ENCODE data around the gene NR1D1. TPM values are rescaled to one million over a fixed set of nuclear protein-coding genes. Genes with fewer than 3 reads are reported as not detected.

The NR1D1 gene
- total and polyA plus RNA-seq, 2 of the 8 experiments (the other 6 are each of a cell fraction or from before 2014, with no cell fraction given), result 1.5 to 4.6 TPM

DNA sequence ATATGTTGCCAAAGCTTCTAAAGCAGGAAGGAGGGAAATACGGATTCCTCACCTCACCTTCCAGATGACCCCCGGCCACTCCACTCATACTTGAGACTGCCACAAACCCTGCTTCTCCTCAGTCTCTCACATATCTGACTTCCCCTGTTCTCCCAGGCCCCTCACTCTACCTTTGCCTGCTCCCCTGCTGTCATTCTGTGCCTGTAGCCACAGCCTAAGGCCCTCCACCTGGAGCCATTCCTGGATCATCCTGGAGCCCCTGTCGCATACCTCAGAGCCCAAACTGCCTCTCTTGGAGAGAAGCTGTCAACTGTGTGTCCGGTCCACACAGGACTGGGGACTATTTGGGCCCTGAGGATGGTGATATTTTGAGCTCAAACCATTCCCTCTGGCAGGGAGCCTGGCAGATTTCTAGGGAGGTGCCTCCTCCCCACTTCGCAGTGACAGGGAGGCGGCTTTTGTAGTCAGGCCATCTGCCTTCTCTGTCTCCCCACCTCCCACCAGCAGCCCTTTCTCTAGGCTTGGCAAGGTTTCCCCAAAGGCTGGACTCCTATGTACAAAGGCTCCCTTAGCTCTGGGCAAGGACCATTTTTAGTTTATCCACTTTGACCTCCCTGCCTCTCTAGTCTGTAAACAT, 43.9 kb downstream of the NR1D1 start (continued):
- TF ChIP-seq, protein P1, sequence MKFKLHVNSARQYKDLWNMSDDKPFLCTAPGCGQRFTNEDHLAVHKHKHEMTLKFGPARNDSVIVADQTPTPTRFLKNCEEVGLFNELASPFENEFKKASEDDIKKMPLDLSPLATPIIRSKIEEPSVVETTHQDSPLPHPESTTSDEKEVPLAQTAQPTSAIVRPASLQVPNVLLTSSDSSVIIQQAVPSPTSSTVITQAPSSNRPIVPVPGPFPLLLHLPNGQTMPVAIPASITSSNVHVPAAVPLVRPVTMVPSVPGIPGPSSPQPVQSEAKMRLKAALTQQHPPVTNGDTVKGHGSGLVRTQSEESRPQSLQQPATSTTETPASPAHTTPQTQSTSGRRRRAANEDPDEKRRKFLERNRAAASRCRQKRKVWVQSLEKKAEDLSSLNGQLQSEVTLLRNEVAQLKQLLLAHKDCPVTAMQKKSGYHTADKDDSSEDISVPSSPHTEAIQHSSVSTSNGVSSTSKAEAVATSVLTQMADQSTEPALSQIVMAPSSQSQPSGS (IDR thresholded peaks at IDR 0.05; ENCODE audit: low read length), result no peak
- TF ChIP-seq KDM5A (IDR thresholded peaks at IDR 0.05; ENCODE audit: low read length) (no peak), HDAC6 (IDR thresholded peaks at IDR 0.05; ENCODE audit: low read depth, low read length) (no peak), NRF1 (IDR thresholded peaks at IDR 0.05; ENCODE audit: low read depth, low read length) (no peak), SIX5 (IDR thresholded peaks at IDR 0.05; ENCODE audit: low read depth, low read length) (no peak), MAX (IDR thresholded peaks at IDR 0.05) (no peak), TAF7 (optimal IDR thresholded peaks at IDR 0.05; ENCODE audit: borderline replicate concordance, low read depth, low read length) (no peak), SP4 (IDR thresholded peaks at IDR 0.05; ENCODE audit: low read length) (no peak), SIRT6 (IDR thresholded peaks at IDR 0.05; ENCODE audit: low read length) (no peak), HDAC2 (IDR thresholded peaks at IDR 0.05; ENCODE audit: borderline replicate concordance in 1 of 2, low read depth in 2 of 2, low read length in 2 of 2) (no peak), USF2 (IDR thresholded peaks at IDR 0.05; ENCODE audit: low read length) (no peak)

Other genes with a start within 250 kb of the NR1D1 start
- 0.52 and 0.56 TPM in 2 replicates for gene IKZF3, start 236.3 kb downstream of the NR1D1 start, total RNA-seq (2021; fragmentation: NEBNext Ultra II Directional; extraction: Animal tissue kit (Norgen Biotek cat#: 25700))
- 0.23 and 0.31 TPM in 2 replicates for gene IKZF3, start 236.3 kb downstream of the NR1D1 start, polyA plus RNA-seq (2011; rRNA removed)
- gene ZPBP2, start 232.4 kb downstream of the NR1D1 start, total RNA-seq (2021; fragmentation: NEBNext Ultra II Directional; extraction: Animal tissue kit (Norgen Biotek cat#: 25700)), result not detected in 2 replicates
- gene ZPBP2, start 232.4 kb downstream of the NR1D1 start, polyA plus RNA-seq (2011; rRNA removed), result not detected in 2 replicates
- 10.3 and 11.8 TPM in 2 replicates for gene GSDMB, start 182.0 kb downstream of the NR1D1 start, total RNA-seq (2021; fragmentation: NEBNext Ultra II Directional; extraction: Animal tissue kit (Norgen Biotek cat#: 25700))
- 9.7 and 9.8 TPM in 2 replicates for gene GSDMB, start 182.0 kb downstream of the NR1D1 start, polyA plus RNA-seq (2011; rRNA removed)
- gene ORMDL3, start 173.0 kb downstream of the NR1D1 start, total RNA-seq (2021; fragmentation: NEBNext Ultra II Directional; extraction: Animal tissue kit (Norgen Biotek cat#: 25700)), result 50.4 and 54.6 TPM in 2 replicates
- 108 and 168 TPM in 2 replicates for gene ORMDL3, start 173.0 kb downstream of the NR1D1 start, polyA plus RNA-seq (2011; rRNA removed)
- not detected in 2 replicates for gene LRRC3C, start 172.9 kb downstream of the NR1D1 start, total RNA-seq (2021; fragmentation: NEBNext Ultra II Directional; extraction: Animal tissue kit (Norgen Biotek cat#: 25700))
- not detected in 2 replicates for gene LRRC3C, start 172.9 kb downstream of the NR1D1 start, polyA plus RNA-seq (2011; rRNA removed)
- gene GSDMA, start 137.6 kb downstream of the NR1D1 start, total RNA-seq (2021; fragmentation: NEBNext Ultra II Directional; extraction: Animal tissue kit (Norgen Biotek cat#: 25700)), result not detected in 2 replicates
- 0.03 and 0.05 TPM in 2 replicates for gene GSDMA, start 137.6 kb downstream of the NR1D1 start, polyA plus RNA-seq (2011; rRNA removed)
- gene PSMD3, start 119.8 kb downstream of the NR1D1 start, total RNA-seq (2021; fragmentation: NEBNext Ultra II Directional; extraction: Animal tissue kit (Norgen Biotek cat#: 25700)), result 198 TPM in 2 replicates
- gene PSMD3, start 119.8 kb downstream of the NR1D1 start, polyA plus RNA-seq (2011; rRNA removed), result 151 and 182 TPM in 2 replicates
- not detected in 2 replicates for gene CSF3, start 85.1 kb downstream of the NR1D1 start, total RNA-seq (2021; fragmentation: NEBNext Ultra II Directional; extraction: Animal tissue kit (Norgen Biotek cat#: 25700))
- gene CSF3, start 85.1 kb downstream of the NR1D1 start, polyA plus RNA-seq (2011; rRNA removed), result 0.03 TPM in 1 of 2 replicates, not detected in the other
- 81.7 and 90.6 TPM in 2 replicates for gene MED24, start 46.2 kb downstream of the NR1D1 start, total RNA-seq (2021; fragmentation: NEBNext Ultra II Directional; extraction: Animal tissue kit (Norgen Biotek cat#: 25700))
- 92.7 and 120 TPM in 2 replicates for gene MED24, start 46.2 kb downstream of the NR1D1 start, polyA plus RNA-seq (2011; rRNA removed)
- 10.2 and 11.8 TPM in 2 replicates for gene THRA, start 37.6 kb downstream of the NR1D1 start, total RNA-seq (2021; fragmentation: NEBNext Ultra II Directional; extraction: Animal tissue kit (Norgen Biotek cat#: 25700))
- gene THRA, start 37.6 kb downstream of the NR1D1 start, polyA plus RNA-seq (2011; rRNA removed), result 6.4 and 8.2 TPM in 2 replicates
- gene MSL1, start 21.4 kb upstream of the NR1D1 start, total RNA-seq (2021; fragmentation: NEBNext Ultra II Directional; extraction: Animal tissue kit (Norgen Biotek cat#: 25700)), result 66.5 and 69.2 TPM in 2 replicates
- 18.2 and 24.1 TPM in 2 replicates for gene MSL1, start 21.4 kb upstream of the NR1D1 start, polyA plus RNA-seq (2011; rRNA removed)
- 114 and 116 TPM in 2 replicates for gene CASC3, start 39.9 kb upstream of the NR1D1 start, total RNA-seq (2021; fragmentation: NEBNext Ultra II Directional; extraction: Animal tissue kit (Norgen Biotek cat#: 25700))
- 80.2 and 85.7 TPM in 2 replicates for gene CASC3, start 39.9 kb upstream of the NR1D1 start, polyA plus RNA-seq (2011; rRNA removed)
- 18.1 and 20.2 TPM in 2 replicates for gene RAPGEFL1, start 76.9 kb upstream of the NR1D1 start, total RNA-seq (2021; fragmentation: NEBNext Ultra II Directional; extraction: Animal tissue kit (Norgen Biotek cat#: 25700))
- gene RAPGEFL1, start 76.9 kb upstream of the NR1D1 start, polyA plus RNA-seq (2011; rRNA removed), result 20.0 and 25.0 TPM in 2 replicates
- 21.1 and 25.3 TPM in 2 replicates for gene WIPF2, start 118.7 kb upstream of the NR1D1 start, total RNA-seq (2021; fragmentation: NEBNext Ultra II Directional; extraction: Animal tissue kit (Norgen Biotek cat#: 25700))
- gene WIPF2, start 118.7 kb upstream of the NR1D1 start, polyA plus RNA-seq (2011; rRNA removed), result 6.9 and 9.2 TPM in 2 replicates
- 139 and 140 TPM in 2 replicates for gene CDC6, start 187.3 kb upstream of the NR1D1 start, total RNA-seq (2021; fragmentation: NEBNext Ultra II Directional; extraction: Animal tissue kit (Norgen Biotek cat#: 25700))
- 38.0 and 50.5 TPM in 2 replicates for gene CDC6, start 187.3 kb upstream of the NR1D1 start, polyA plus RNA-seq (2011; rRNA removed)
- gene RARA, start 208.6 kb upstream of the NR1D1 start, total RNA-seq (2021; fragmentation: NEBNext Ultra II Directional; extraction: Animal tissue kit (Norgen Biotek cat#: 25700)), result 13.4 and 16.5 TPM in 2 replicates
- 4.4 and 7.8 TPM in 2 replicates for gene RARA, start 208.6 kb upstream of the NR1D1 start, polyA plus RNA-seq (2011; rRNA removed)

Data from H1 (cell line).